HG02763 (cell line): Measurements from ENCODE around the gene PLXNB2.

Source experiments
- ATAC-seq: cut with Tn5 transposase; IDR thresholded peaks from one replicate; pipeline ENCODE4 v1.9.1; 2021; ENCODE audit warnings: mild to moderate bottlenecking, moderate library complexity; ENCODE audit not compliant: unreplicated experiment

PLXNB2 gene

GRCh38 chr22:50236731-50237409 is 70.6 kb downstream of the PLXNB2 start:
- no peak for ATAC-seq

GRCh38 chr22:50233223-50233622 is 74.2 kb downstream of the PLXNB2 start:
- ATAC-seq: no peak

GRCh38 chr22:50232481-50233151 is 74.8 kb downstream of the PLXNB2 start:
- no peak for ATAC-seq

GRCh38 chr22:50229370-50229769 is 78.1 kb downstream of the PLXNB2 start:
- ATAC-seq: no peak

GRCh38 chr22:50228366-50228765 is 79.1 kb downstream of the PLXNB2 start:
- no peak for ATAC-seq

GRCh38 chr22:50227579-50228215 is 79.7 kb downstream of the PLXNB2 start:
- no peak for ATAC-seq

- ATAC-seq: no peak
These were observed 80.6 kb downstream of the PLXNB2 start for GRCh38 chr22:50226875-50227165.

GRCh38 chr22:50226063-50226874 is 81.2 kb downstream of the PLXNB2 start:
- ATAC-seq: no peak

GRCh38 chr22:50225200-50225969 is 82.1 kb downstream of the PLXNB2 start:
- ATAC-seq: no peak
